ENCODE measurements around the gene DCP1A.

DNA sequence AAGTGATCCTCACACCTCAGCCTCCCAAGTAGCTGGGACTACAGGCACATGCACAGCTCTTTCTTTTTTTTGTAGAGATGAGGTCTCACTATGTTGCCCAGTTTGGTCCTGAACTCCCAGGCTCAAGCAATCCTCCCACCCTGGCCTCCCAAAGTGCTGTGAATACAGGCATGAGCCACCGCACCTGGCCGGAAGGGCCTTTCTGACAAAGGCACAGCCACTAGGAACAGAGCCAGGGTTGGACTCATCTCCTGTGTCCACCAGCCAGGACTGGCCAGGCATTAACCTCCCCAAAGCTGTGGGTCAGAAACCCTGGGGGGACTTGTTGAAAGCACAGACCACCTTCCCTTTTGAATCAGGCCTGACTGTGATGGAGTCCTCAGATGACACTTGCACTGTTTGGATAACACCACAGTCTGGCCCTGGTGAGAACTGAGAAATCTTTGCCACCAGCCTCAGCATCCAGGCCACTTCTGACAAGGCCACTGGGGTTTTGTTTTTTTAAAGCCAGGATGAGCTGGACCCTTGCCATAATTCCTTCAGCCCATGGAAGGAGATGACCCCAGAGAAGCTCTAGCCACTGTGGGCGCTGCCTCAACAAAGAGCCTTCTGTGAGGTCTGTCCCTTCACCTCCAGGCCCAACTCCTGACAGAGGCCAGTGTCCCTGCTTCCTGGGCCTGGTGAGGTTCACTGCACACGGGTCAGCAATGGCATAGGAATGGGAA, 96.3 kb downstream of the DCP1A start:
- TF ChIP-seq, protein P1, sequence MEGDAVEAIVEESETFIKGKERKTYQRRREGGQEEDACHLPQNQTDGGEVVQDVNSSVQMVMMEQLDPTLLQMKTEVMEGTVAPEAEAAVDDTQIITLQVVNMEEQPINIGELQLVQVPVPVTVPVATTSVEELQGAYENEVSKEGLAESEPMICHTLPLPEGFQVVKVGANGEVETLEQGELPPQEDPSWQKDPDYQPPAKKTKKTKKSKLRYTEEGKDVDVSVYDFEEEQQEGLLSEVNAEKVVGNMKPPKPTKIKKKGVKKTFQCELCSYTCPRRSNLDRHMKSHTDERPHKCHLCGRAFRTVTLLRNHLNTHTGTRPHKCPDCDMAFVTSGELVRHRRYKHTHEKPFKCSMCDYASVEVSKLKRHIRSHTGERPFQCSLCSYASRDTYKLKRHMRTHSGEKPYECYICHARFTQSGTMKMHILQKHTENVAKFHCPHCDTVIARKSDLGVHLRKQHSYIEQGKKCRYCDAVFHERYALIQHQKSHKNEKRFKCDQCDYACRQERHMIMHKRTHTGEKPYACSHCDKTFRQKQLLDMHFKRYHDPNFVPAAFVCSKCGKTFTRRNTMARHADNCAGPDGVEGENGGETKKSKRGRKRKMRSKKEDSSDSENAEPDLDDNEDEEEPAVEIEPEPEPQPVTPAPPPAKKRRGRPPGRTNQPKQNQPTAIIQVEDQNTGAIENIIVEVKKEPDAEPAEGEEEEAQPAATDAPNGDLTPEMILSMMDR (IDR thresholded peaks at IDR 0.05; ENCODE audit: low read length): no peak
- no peak for TF ChIP-seq EZH2 (IDR thresholded peaks at IDR 0.05; ENCODE audit: borderline replicate concordance, low read length)

Measured in OCI-LY1 (cell line).